ENCODE measurements around the gene CDKAL1. TPM values are rescaled to one million over a fixed set of nuclear protein-coding genes. Genes with fewer than 3 reads are reported as not detected.

CDKAL1 gene
- total and polyA plus RNA-seq, 2 donors from 2014 or later = 4.6 to 20.2 TPM

- no peak for FAIRE-seq
- TF ChIP-seq CTCF (IDR thresholded peaks at IDR 0.05; ENCODE audit: borderline replicate concordance, extremely low read depth, insufficient read depth) = no peak
- Histone ChIP-seq H3K4me1 (ENCODE audit: control insufficient read depth in 2 of 3, insufficient read depth in 2 of 3, low read depth in 1 of 3, low read length in 3 of 3) (no peaks in the 10 kb centered on the region), H3K36me3 (ENCODE audit: control insufficient read depth in 2 of 3, insufficient read depth in 3 of 3, low read length in 3 of 3) (no peaks in the 10 kb centered on the region), H3K9ac (ENCODE audit: low read length in 3 of 3) (no peak overlapping the region), H3K9me3 (ENCODE audit: control insufficient read depth in 2 of 3, insufficient read depth in 1 of 3, low read length in 3 of 3) (no peaks in the 10 kb centered on the region), H3K4me3 (ENCODE audit: low read length in 3 of 3) (no peak overlapping the region), H3K27ac (ENCODE audit: low read depth in 2 of 2, low read length in 2 of 2) (no peak overlapping the region), H3K27me3 (ENCODE audit: control insufficient read depth, insufficient read depth, low read length) (no peaks in the 10 kb centered on the region)
- intact Hi-C loops (cut with DNase I) = no loop called here
- DNase-seq = no peak
Observed at GRCh38 chr6:20947977-20948376, 413.7 kb downstream of the CDKAL1 start.

GRCh38 chr6:20948556-20948955 is 414.3 kb downstream of the CDKAL1 start:
- intact Hi-C loops (cut with DNase I) = no loop called here
- H3K4me1 ChIP-seq (ENCODE audit: control insufficient read depth in 2 of 3, insufficient read depth in 2 of 3, low read depth in 1 of 3, low read length in 3 of 3) = no peaks in the 10 kb centered on the region
- TF ChIP-seq CTCF (IDR thresholded peaks at IDR 0.05; ENCODE audit: borderline replicate concordance, extremely low read depth, insufficient read depth) = no peak
- FAIRE-seq = no peak
- no peaks in the 10 kb centered on the region for H3K27me3 ChIP-seq (ENCODE audit: control insufficient read depth, insufficient read depth, low read length)
- no peak for DNase-seq
- H3K36me3 ChIP-seq (ENCODE audit: control insufficient read depth in 2 of 3, insufficient read depth in 3 of 3, low read length in 3 of 3) = no peaks in the 10 kb centered on the region
- no peaks in the 10 kb centered on the region for H3K9me3 ChIP-seq (ENCODE audit: control insufficient read depth in 2 of 3, insufficient read depth in 1 of 3, low read length in 3 of 3)
- H3K9ac ChIP-seq (ENCODE audit: low read length in 3 of 3) = no peak overlapping the region
- no peak overlapping the region for H3K27ac ChIP-seq (ENCODE audit: low read depth in 2 of 2, low read length in 2 of 2)
- no peak overlapping the region for H3K4me3 ChIP-seq (ENCODE audit: low read length in 3 of 3)

- Histone ChIP-seq H3K4me3 (ENCODE audit: low read length in 3 of 3) (no peak overlapping the region), H3K27ac (ENCODE audit: low read depth in 2 of 2, low read length in 2 of 2) (no peak overlapping the region), H3K9ac (ENCODE audit: low read length in 3 of 3) (no peak overlapping the region), H3K9me3 (ENCODE audit: control insufficient read depth in 2 of 3, insufficient read depth in 1 of 3, low read length in 3 of 3) (no peaks in the 10 kb centered on the region), H3K27me3 (ENCODE audit: control insufficient read depth, insufficient read depth, low read length) (no peaks in the 10 kb centered on the region), H3K36me3 (ENCODE audit: control insufficient read depth in 2 of 3, insufficient read depth in 3 of 3, low read length in 3 of 3) (no peaks in the 10 kb centered on the region), H3K4me1 (ENCODE audit: control insufficient read depth in 2 of 3, insufficient read depth in 2 of 3, low read depth in 1 of 3, low read length in 3 of 3) (no peaks in the 10 kb centered on the region)
- DNase-seq (no peak), FAIRE-seq (no peak)
- intact Hi-C loops (cut with DNase I) = no loop called here
- TF ChIP-seq CTCF (IDR thresholded peaks at IDR 0.05; ENCODE audit: borderline replicate concordance, extremely low read depth, insufficient read depth) = no peak
Observed at GRCh38 chr6:20949138-20949537, 414.9 kb downstream of the CDKAL1 start.

All from kidney (tissue), 14 donors.